Measurements from ENCODE around the gene TNFSF11.

DNA sequence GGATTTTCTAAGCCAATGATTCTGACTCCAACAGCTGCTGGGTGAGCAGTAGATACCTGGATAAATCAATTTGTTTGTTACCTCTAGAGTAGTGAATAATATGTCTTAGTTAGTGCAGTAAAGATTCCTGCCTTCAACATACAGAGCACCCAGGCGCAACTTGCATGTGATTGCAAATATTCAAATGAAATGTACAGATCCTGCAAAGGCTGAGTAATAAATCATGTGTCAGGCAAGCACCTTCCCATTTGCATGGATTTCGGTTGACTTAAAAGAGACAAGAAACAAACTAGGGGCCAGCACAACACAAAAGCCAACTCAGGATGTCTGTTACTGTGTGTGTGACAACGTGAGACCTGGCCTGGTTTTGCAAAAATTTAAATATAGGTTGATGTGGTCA lies 79.7 kb downstream of the TNFSF11 start:
- TF ChIP-seq CTCF (IDR thresholded peaks at IDR 0.05; ENCODE audit: low read depth, low read length, missing input control) (no peak), MAX (IDR thresholded peaks at IDR 0.05) (no peak), YY1 (IDR thresholded peaks at IDR 0.05) (no peak), SP1 (IDR thresholded peaks at IDR 0.05) (no peak), TAF1 (conservative IDR thresholded peaks at IDR 0.05) (no peak), HNF4A (conservative IDR thresholded peaks at IDR 0.05) (no peak), RAD21 (IDR thresholded peaks at IDR 0.05) (no peak), ZBTB33 (IDR thresholded peaks at IDR 0.05) (no peak), GABPA (IDR thresholded peaks at IDR 0.05 in 1 of 2, conservative IDR thresholded peaks at IDR 0.05 in 1 of 2) (no peak), JUND (IDR thresholded peaks at IDR 0.05) (no peak), EGR1 (IDR thresholded peaks at IDR 0.05; ENCODE audit: low read depth in 2 of 2) (no peak)
- TF ChIP-seq, protein P1, sequence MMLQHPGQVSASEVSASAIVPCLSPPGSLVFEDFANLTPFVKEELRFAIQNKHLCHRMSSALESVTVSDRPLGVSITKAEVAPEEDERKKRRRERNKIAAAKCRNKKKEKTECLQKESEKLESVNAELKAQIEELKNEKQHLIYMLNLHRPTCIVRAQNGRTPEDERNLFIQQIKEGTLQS (IDR thresholded peaks at IDR 0.05), result no peak
- TF ChIP-seq, protein P2, sequence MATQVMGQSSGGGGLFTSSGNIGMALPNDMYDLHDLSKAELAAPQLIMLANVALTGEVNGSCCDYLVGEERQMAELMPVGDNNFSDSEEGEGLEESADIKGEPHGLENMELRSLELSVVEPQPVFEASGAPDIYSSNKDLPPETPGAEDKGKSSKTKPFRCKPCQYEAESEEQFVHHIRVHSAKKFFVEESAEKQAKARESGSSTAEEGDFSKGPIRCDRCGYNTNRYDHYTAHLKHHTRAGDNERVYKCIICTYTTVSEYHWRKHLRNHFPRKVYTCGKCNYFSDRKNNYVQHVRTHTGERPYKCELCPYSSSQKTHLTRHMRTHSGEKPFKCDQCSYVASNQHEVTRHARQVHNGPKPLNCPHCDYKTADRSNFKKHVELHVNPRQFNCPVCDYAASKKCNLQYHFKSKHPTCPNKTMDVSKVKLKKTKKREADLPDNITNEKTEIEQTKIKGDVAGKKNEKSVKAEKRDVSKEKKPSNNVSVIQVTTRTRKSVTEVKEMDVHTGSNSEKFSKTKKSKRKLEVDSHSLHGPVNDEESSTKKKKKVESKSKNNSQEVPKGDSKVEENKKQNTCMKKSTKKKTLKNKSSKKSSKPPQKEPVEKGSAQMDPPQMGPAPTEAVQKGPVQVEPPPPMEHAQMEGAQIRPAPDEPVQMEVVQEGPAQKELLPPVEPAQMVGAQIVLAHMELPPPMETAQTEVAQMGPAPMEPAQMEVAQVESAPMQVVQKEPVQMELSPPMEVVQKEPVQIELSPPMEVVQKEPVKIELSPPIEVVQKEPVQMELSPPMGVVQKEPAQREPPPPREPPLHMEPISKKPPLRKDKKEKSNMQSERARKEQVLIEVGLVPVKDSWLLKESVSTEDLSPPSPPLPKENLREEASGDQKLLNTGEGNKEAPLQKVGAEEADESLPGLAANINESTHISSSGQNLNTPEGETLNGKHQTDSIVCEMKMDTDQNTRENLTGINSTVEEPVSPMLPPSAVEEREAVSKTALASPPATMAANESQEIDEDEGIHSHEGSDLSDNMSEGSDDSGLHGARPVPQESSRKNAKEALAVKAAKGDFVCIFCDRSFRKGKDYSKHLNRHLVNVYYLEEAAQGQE (IDR thresholded peaks at IDR 0.05), result no peak
